Adrenal gland (tissue), 12 donors: ENCODE data around the gene HIRA. TPM values are rescaled to one million over a fixed set of nuclear protein-coding genes. Genes with fewer than 3 reads are reported as not detected.

ENCODE experiments used
- DNase-seq, 7 donors: peaks; one replicate each; pipeline ENCODE4 v3.0.0-alpha.2; 2019 to 2020
- H3K27ac ChIP-seq, 5 donors: fragments of 200-600 bp; sonication (generic) in 4 of 5; 1 replicate in 3 of 5; 2 replicates in 2 of 5; pipeline versions ENCODE4 v1.5.1 to v1.8.0; 2016 to 2020; ENCODE audit warnings: mild to moderate bottlenecking in 1 of 5
- H3K27me3 ChIP-seq: fragments of 200-600 bp; 2 replicates; pipeline ENCODE4 v1.8.0; 2021
- H3K36me3 ChIP-seq, 2 donors: fragments of 200-600 bp; replicated peaks in 1 of 2; 1 replicate in 1 of 2; 2 replicates in 1 of 2; pipeline versions ENCODE4 v1.5.1 to v1.8.0; 2018 to 2022
- H3K4me1 ChIP-seq, 2 donors: fragments of 200-600 bp; replicated peaks in 1 of 2; 1 replicate in 1 of 2; 2 replicates in 1 of 2; pipeline versions ENCODE4 v1.5.1 to v1.8.0; 2018 to 2021
- H3K4me3 ChIP-seq, 4 donors: fragments of 200-600 bp; sonication (generic) in 3 of 4; one replicate each; pipeline ENCODE4 v1.5.1; 2016 to 2018
- H3K9me3 ChIP-seq, 3 donors: fragments of 200-600 bp; sonication (generic) in 1 of 3; replicated peaks in 1 of 3; 1 replicate in 2 of 3; 2 replicates in 1 of 3; pipeline versions ENCODE4 v1.5.1 to v1.8.0; 2016 to 2021
- CTCF ChIP-seq, 6 experiments: fragments of 450-650 bp in 4 of 6; fragments of 200-600 bp in 2 of 6; sonication (generic) in 1 of 6; IDR thresholded peaks; 1 replicate in 5 of 6; 2 replicates in 1 of 6; pipeline versions ENCODE4 v1.5.1 to v1.8.0; 2016 to 2021; ENCODE audit warnings: antibody characterized with exemption in 6 of 6, mild to moderate bottlenecking in 2 of 6, moderate library complexity in 1 of 6
- POLR2A ChIP-seq, 2 donors: fragments of 450-650 bp; IDR thresholded peaks; one replicate each; pipeline ENCODE4 v1.6.1; 2017; ENCODE audit warnings: antibody characterized with exemption in 2 of 2, mild to moderate bottlenecking in 2 of 2, moderate library complexity in 1 of 2
- WGBS, 4 donors: extraction: QIAGEN DNeasy Blood & Tissue Kit in 2 of 4; methylation state at CpG; one replicate each; pipeline versions ENCODE4 v1.1.5 to v1.1.7; 2013 to 2017; 5-methylcytosine and 5-hydroxymethylcytosine counted together
- intact Hi-C, 2 donors: fragments of 100-400 bp; cut with DNase I; formaldehyde crosslinking; loops; one replicate each; pipeline versions ENCODE4 v1.14.1 to v1.15.0; 2022 to 2023
- polyA plus RNA-seq, 3 donors: library from polyadenylated mRNA; stranded (reverse); fragments of 200-250 nt in 2 of 3; fragments of 350-450 nt in 1 of 3; fragmentation: Illumina TruSeq in 1 of 3; extraction: RNeasy Lipid Tissue Mini Kit (QIAGEN cat#74804) in 1 of 3; gene quantifications; one replicate each; pipeline ENCODE4 v1.2.3, GENCODE V29; 2013 to 2014
- total RNA-seq, 9 donors: library from RNA; depleted of rRNA in 4 of 9; stranded (reverse); fragments of >200 nt in 4 of 9; fragments of 120-200 nt in 1 of 9; fragmentation: NEBNext Ultra II Directional in 1 of 9; extraction: Animal tissue kit (Norgen Biotek cat#: 25700) in 1 of 9; gene quantifications; one replicate each; pipeline versions ENCODE4 v1.1.0 to v1.2.4, GENCODE V29; 2013 to 2023
- donor health status: healthy with polysubstance abuse.
- donor health status: Bipolar disorder and iron deficiency.
- donor health status: DM: yes; HTN: yes; CAD: no.
- donor health status: DM: no; HTN: no; CAD: no.
- donor health status: DM: no; HTN: no; CAD: no.
- donor health status: DM: yes; HTN: yes; CAD: no.

The HIRA gene
- total and polyA plus RNA-seq, 12 donors = 8.4 to 47.8 (median 20.8) TPM

- WGBS, 4 donors = 80 to 85% (median 83%) methylated on average over 6 of the region's 6 CpGs
- Histone ChIP-seq H3K36me3 (peaks cover 0 to 45% of the 10 kb centered on the region in 2 donors), H3K9me3 (no peaks in the 10 kb centered on the region), H3K4me3 (no peak overlapping the region), H3K27me3 (no peaks in the 10 kb centered on the region), H3K27ac (no peak overlapping the region), H3K4me1 (peaks cover 0 to under 1% of the 10 kb centered on the region in 2 donors)
- intact Hi-C loops = no loop called here
- peak in 1 of 7 donors; percentile 43 for DNase-seq
- TF ChIP-seq POLR2A (IDR thresholded peaks at IDR 0.05) = no peak
- no peak for TF ChIP-seq CTCF (IDR thresholded peaks at IDR 0.05)
These were observed 33.3 kb downstream of the HIRA start for GRCh38 chr22:19398206-19398605.

- Histone ChIP-seq H3K4me3 (no peak overlapping the region), H3K9me3 (no peaks in the 10 kb centered on the region), H3K27me3 (no peaks in the 10 kb centered on the region), H3K27ac (no peak overlapping the region), H3K4me1 (no peaks in the 10 kb centered on the region), H3K36me3 (peaks cover 0 to 50% of the 10 kb centered on the region in 2 donors)
- 85 to 92% (median 90%) methylated on average over 3 of the region's 3 CpGs for WGBS, 4 donors
- TF ChIP-seq POLR2A (IDR thresholded peaks at IDR 0.05) (no peak), CTCF (IDR thresholded peaks at IDR 0.05) (no peak)
- DNase-seq = peak in 1 of 7 donors; percentile 34
- intact Hi-C loops = no loop called here
These were observed 33.8 kb downstream of the HIRA start for GRCh38 chr22:19397734-19398104.

GRCh38 chr22:19396934-19397733 lies 34.4 kb downstream of the HIRA start:
- Histone ChIP-seq H3K9me3 (no peaks in the 10 kb centered on the region), H3K27me3 (no peaks in the 10 kb centered on the region), H3K4me3 (no peak overlapping the region), H3K27ac (no peak overlapping the region), H3K36me3 (peaks cover 0 to 56% of the 10 kb centered on the region in 2 donors), H3K4me1 (no peaks in the 10 kb centered on the region)
- TF ChIP-seq CTCF (IDR thresholded peaks at IDR 0.05) (no peak), POLR2A (IDR thresholded peaks at IDR 0.05) (no peak)
- 94 to 99% (median 97%) methylated on average over 6 of the region's 6 CpGs for WGBS, 4 donors
- DNase-seq = peak in 1 of 7 donors; percentile 35
- intact Hi-C loops = no loop called here

GRCh38 chr22:19396561-19396933 lies 35.0 kb downstream of the HIRA start:
- WGBS, 4 donors = 93 to 95% (median 94%) methylated on average over 5 to 6 of the region's 6 CpGs
- Histone ChIP-seq H3K9me3 (no peaks in the 10 kb centered on the region), H3K36me3 (peaks cover 0 to 61% of the 10 kb centered on the region in 2 donors), H3K27ac (no peak overlapping the region), H3K4me3 (no peak overlapping the region), H3K27me3 (no peaks in the 10 kb centered on the region), H3K4me1 (no peaks in the 10 kb centered on the region)
- DNase-seq = peak in 1 of 7 donors; percentile 48
- intact Hi-C loops = no loop called here
- TF ChIP-seq CTCF (IDR thresholded peaks at IDR 0.05) (no peak), POLR2A (IDR thresholded peaks at IDR 0.05) (no peak)
